GM19452 (cell line): Measurements from ENCODE around the gene SLC16A10.

Experiments
- ATAC-seq: cut with Tn5 transposase; IDR thresholded peaks from one replicate; pipeline ENCODE4 v1.9.1; 2021; ENCODE audit not compliant: unreplicated experiment

SLC16A10 gene

DNA sequence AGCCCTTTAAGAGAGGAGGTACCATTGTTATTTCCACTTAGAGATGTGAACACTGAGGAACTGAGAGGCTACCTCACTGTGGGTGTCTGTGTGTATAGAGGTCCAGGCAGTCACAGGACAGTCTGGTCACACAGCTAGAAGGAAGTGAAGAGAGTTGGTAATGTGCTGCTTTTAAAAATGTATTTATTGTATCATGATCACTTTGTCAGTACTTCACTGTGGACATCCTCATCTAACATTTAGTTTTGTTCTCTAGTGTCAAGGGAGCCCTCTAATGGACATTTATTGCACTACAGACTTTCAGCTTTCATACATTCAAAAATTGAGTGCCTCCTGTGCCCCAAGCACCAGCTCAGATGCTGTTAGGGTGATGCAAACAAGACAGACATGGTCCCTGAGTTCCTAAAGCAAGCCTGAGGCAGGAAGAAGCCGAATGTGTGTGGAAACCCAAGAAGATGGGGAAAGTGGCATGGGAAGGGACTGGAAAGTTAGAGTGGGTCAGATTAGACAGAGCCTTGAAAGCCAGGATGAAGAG lies 123.0 kb downstream of the SLC16A10 start:
- no peak for ATAC-seq

DNA sequence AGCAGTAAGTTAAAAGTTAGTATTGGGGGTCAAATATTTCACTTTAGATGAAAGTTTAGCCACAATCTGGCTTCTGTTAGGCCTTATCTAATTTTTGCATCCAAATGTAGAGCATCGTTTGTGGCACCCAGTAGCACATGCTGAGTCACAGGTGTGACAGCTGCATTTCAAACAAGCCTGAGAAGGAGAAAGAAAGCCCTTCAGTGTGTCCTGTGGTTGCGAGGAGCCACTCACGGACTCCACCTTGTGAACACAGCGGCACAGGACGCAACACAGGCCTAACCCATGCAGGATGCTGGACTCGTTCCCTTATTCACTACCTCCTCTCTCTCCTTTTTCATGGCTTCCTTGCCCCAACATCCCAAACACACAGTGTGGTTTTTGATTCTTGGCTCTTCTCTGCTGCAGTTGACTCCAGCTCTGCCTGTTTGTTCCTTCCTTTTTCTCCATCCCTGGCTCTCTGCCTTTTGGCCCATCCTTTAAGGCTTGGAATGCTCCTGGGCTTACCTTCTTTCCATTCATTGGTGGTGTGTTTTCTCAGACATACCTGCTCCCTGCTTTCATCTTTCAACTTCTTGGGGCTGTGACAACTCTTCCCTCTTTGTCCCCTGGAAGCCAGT lies 124.2 kb downstream of the SLC16A10 start:
- no peak for ATAC-seq

DNA sequence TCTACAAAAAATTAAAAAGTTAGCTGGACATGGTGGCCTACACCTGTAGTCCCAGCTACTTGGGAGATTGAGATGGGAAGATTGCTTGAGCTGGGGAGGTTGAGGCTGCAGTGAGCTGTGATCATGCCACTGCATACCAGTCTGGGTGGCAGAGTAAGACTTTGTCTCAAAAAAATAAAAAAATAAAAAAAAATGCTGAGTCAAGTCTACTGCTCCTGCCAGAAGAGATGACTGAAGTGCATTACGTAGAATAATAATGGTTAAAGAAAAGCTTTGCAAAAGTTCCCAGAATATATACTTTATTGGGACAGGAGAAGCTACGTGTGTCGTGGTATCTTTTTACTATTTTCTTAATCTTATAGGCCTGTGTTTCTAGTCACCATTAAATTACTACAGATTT lies 125.3 kb downstream of the SLC16A10 start:
- ATAC-seq: no peak

DNA sequence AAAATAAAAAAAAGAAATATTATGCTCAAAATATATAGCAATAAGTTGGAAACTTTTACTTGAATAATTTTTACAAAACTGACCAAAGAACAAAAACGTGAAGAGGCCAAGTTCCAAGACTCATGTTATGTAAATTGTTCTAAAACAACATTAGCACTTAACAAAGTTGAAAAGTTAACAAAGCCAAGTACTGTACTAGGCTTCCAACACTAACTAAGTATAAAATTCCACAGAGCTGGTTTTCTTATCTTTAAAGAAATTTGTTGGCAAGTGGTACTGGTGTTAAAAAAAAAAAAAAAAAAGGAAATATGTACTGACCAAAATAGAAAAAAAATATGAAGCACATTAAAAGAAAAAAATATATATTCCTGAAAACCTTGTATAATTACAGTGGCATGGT lies 127.8 kb downstream of the SLC16A10 start:
- no peak for ATAC-seq

DNA sequence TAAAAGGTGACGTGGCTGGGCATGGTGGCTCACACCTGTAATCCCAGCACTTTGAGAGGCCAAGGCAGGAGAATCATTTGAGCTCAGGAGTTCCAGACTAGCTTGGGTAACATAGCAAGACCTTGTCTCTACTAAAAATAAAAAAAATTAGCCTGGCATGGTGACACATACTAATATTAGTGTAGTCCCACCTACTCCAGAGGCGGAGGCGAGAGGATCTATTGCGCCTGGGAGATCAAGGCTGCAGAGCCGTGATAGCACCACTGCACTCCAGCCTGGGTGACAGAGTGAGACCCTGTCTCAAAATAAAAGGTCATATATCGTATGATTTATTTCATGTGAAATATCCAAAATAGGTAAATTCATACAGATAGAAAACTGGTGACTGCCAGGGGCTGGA lies 132.5 kb downstream of the SLC16A10 start:
- ATAC-seq: no peak

DNA sequence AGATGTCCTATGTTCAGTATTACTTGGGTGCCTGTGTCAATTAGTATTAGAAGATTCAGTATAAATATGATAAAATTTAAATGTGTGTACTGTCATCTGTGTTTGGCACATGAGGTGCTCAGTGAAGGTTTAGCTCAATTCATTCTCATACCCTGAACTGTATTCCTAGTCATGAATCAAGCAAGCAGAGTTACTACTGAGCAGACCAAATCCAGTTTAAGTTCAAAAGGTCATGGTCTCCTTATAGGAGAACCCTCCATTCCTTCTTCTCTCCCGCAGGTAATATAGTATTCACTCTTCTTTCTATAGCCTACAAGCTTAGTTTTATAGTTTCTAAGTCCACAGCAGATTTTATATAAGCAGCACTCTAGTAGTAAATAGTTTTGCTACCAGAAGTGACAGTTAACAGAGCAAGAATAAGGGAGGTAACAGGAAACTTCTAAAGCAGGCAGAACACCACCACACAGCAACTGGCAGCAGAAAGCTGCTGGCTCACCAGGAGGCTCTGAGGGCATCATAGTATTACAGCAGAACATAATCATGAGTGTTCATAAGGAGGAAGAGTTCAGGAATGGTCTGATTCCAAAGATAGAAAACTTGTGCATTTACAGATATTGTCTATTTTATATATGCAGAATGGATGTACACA lies 133.2 kb downstream of the SLC16A10 start:
- ATAC-seq: no peak

DNA sequence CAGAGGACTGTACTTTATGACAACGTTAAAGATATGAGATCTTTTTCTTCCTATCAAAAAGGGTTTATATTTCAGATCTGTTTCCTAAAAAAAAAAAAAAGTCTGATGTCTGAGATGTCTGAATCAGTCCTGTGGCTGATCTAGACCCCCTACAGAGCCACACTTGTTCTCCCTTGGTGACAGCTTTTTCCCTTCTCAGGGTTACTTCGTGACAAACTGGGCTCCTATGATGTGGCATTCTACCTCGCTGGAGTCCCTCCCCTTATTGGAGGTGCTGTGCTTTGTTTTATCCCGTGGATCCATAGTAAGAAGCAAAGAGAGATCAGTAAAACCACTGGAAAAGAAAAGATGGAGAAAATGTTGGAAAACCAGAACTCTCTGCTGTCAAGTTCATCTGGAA lies 134.5 kb downstream of the SLC16A10 start:
- no peak for ATAC-seq

DNA sequence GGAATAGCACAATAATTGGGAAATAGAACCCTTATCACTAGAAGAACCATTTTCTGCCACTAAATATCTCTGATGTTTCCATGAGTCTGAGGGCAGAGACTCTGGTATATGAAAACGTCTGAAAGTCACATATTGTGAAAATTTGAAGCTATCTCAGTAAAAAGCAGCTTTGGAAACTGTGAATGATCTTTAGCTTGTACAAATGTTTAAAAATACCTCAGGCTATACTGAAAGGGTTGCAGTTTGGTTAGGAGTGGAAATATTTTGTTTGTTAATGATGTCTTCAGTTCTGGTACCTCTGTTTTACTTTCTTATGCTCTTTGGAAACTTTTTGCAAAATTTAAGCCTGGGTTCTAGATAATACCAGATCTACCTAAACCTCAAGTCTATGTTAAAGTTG lies 135.0 kb downstream of the SLC16A10 start:
- ATAC-seq: no peak

DNA sequence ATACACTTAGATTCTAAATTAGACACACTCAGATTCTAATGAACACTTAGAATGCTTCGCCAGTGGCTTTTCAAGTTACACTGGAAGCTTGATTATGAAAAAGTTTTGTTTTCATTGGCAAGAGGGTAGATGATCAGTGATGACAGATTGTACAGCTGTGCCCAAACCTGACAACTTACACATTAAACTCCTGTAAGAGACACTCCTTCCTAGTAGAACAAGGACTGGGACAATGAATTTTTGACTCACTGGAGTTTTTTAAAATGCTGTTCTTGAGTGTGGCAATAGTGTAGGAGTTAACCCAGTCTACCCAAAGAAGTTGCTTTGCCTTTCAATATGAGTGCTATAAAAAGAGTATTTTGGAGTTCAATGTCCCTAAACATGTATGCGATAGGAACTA lies 140.8 kb downstream of the SLC16A10 start:
- no peak for ATAC-seq

DNA sequence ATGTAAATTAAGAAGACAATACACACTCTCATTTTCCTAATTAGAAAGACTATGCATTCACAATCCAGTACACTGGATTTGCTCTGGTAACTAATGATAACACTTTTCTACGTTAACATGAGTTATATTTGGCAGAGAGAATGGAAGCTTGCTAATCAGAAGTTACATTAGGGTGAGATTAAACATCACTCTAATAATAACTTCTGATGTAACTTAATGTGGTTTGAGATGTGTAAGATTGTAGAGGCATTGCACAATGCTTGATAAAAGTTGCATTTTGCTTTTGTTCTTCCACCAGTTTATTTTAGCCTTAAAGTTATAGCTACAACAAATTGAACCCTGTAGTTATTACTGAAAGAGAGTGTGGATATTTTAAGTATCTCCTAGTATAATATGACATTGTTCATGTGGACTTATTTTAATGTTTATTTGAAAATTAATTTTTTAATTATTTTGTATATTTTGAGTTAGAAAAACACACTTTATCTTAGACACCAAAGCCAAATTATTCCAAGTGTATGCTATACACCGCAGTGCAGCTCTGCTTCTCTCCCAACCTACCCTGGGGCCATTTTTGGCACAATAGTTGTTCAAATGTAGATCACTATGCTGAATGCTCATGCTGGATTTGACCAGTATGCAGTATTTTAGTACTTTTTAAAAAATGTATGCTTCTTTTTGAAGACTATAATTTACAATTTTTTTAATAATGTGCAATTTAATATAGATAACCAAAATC lies 143.2 kb downstream of the SLC16A10 start:
- ATAC-seq: no peak

DNA sequence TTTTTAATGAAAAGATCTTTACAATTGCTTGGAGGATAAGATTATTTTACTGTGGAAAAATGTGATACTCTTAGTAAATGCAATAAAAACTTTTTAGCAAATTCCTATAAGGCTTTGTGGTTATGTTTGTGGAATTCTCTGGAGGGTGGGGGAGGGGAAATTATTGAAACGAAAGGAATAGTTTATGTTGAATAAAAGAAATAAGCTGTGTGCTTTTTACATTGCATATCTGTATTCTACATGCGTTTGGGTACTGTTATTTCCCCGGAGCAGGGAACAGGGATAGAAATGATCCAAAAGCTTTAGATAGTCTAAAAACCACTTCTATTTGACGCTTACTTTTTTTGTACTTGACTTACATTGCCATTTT lies 143.8 kb downstream of the SLC16A10 start:
- ATAC-seq: no peak

DNA sequence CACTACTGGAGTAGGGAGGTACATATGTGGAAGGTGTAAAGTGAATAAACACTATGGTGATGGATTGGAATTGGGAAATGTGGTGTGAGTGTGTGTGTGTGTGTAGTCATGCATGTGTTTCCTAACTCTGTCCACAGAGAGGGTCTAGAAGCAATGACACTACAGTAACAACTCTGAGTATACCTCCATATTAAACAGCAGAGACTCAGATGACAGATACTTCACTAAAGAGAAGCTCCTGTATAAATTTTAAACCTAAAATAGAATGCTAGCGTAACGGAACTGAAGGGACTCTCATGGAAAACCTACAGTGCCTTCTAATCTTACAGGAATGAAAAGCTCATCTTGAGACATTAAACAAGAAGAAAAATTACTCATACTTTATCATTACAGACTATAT lies 150.5 kb downstream of the SLC16A10 start:
- ATAC-seq: no peak

DNA sequence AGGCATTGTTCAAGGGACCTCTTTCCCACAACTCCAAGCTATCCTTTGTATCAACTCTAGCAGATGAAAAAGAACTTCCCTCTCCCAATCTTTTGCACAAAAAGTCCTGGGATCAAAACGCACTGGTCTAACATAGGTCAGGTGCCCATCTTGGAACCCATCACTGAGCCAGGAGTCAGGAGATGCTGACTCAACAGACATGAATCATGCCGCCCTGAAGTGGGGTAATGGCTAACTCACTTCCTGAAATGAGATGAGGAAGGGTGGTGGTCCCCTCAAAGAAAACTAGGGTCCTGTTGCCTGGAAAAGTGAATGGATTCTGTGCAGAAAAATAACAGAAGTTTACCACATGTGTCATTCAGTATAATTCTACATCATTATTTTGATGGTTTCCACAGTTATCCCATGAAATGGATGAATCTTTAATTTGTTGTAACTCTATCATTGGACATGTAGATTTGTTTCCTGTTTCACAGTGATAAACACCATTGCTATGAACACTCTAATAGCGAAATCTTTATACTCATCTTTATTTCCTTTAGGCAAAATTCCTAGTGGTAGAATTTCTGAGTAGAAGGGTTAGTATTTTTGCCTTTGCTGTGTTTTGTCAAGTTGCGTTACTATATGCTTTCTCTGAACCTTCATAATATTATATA lies 151.3 kb downstream of the SLC16A10 start:
- ATAC-seq: no peak

DNA sequence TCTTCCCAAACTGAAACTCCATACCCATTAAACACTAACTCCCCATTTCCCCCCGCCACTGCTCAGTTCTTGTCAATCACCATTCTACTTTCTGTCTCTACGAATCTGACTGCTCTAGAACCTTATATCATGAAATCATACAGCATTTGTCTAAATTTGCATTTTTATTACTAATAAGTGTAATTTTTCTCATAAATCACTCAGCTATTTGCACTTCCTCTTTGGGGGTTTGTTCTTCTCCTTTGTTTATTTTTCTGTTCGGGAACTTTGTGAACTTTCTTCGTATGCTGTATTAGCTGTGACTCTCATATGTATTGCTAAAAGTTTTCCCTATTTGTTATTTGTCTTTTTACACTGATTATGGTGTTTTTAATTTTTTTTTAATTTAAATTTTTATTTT lies 152.2 kb downstream of the SLC16A10 start:
- ATAC-seq: no peak

DNA sequence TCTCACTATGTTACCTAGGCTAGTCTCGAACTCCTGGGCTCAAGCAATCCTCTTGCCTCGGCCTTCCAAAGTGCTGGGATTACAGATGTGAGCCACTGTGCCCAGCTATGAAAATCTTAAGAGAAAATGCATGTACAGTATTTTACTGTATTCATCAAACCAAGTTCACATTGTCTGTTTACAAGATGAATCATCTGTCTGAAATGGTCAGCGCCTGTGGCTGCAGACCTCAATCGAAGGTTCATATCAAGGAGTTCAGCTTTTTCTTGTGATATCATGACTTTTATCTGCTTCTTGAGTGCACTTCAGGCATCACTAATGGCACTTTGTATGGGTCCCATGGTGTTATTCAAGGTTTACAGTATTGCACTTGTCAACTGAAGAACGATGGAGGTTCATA lies 155.1 kb downstream of the SLC16A10 start:
- ATAC-seq: no peak

DNA sequence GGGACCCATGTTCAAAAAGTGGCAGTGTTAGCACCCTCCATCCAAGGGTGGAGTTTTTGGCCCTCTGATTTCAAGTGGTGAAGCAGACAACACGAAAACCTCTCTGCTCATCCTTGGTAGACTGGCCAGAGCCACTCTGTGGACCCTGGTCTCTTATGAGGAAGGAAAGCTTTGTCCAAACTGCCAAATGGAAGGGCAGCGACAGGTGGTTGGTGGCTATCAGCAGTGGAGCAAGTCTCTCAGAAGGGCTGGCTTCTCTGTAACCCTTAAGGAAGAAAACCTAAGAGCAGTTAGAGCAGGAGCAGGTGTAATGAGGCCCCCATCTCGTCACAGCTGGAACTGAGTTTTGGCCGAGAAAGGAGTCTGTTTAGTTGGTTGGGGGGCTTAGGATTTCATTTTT lies 155.8 kb downstream of the SLC16A10 start:
- no peak for ATAC-seq

DNA sequence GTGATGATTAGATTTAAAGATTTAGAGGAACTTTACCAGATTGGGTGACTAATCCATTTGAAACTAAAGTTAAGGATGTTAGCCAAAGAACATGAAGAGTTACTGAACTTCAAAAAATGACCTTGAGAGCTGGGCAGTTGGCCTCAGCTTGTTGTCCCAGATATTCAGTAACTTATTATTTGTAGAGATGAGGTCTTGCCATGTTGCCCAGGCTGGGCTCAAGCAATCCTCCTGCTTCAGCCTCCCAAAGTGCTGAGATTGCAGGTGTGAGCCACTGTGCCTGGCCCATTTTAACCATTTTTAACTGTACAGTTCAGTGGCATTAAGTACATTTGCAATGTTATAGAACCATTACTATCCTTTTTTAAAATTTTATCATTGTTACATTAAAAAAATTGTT lies 161.5 kb downstream of the SLC16A10 start:
- no peak for ATAC-seq

DNA sequence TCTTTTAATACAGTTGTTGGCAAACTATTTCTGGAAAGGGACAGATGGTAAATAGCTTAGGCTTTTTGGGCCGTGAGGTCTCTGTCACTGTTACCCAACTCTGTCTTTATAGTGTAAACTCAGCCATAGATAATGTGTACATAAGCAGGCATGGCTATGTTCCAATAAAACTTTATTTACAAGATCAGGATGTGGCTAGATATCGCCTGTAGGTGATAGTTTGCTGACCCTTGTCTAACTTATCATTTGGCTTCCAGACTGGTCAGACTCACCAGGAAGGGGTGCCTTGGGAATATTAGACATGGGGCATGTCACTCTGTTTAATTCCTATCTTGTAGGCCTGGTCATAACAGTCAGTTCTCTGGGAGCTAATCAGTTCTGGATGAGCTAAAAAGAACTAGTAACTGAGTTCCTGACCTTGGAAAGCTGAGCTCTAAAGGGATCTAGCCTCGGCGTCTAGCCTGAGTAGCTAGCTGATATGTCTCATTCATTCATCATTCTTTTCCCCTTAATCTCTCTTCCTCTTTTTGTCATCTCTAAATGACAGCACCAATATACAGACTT lies 163.6 kb downstream of the SLC16A10 start:
- ATAC-seq: no peak

DNA sequence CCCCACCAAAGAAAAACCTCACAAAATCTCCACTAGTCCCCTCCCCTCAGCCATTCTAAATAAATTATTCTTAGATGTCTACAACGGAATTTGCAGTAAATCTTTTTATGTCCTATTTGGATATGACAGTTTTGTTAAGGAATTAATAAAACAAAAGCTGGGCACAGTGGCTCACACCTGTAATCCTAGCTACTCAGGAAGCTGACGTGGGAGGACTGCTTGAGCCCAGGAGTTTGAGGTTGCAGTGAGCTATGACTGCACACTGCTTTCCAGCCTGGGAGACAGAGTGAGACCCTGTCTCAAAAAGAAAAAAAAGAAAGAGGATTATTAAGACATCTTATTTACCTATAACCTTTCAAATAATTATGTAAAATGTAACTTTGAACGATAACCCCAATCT lies 165.4 kb downstream of the SLC16A10 start:
- no peak for ATAC-seq

DNA sequence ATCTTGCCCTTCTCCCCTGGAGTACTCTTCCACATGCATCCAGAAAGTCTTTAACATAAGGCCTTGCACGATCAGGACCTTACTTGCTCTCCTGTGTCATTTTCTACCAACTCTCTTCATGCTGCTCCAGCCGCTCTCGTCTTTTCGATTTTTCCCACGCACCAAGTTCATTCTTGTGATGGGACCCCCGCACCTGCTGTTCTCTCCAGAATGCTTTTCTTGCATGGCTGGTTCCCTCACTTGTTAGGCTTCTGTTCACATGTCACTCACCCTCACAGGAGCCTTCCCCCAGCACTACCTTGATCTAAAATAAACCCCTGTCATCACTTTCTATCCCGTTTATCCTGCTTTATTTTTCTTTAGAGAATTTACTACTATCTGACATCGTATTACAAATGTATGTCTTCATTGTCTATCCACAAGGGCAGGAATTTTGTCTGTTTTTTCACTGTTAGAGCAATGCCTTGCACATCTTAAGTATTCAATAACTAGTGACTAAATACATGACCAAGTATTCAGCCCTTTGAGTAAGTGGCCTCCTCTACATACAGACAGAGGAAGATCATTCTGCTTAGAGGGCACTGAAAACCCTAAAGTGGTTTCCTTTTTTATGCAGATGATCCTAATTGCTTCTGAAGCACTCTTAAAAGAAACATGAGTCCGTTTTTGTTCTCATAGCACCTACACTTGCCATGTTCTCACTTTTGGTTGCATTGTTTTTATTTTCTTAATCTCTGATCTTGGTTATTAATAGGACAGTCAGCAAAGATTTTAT lies 166.9 kb downstream of the SLC16A10 start:
- ATAC-seq: no peak

DNA sequence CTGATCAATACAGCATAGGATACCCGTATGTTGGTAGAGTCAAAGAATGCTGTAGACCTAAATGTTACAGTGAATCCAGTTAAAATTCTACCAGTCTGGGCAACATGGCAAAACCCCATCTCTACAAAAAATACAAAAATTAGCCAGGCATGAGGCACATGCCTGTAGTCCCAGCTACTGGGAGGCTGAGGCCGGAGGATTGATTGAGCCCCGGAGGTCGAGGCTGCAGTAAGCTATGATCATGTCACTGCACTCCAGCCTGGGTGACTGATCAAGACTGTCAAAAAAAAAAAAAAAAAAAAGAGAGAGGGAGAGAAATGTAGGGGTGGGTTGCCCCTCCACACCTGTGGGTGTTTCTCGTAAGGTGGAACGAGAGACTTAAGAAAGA lies 167.5 kb downstream of the SLC16A10 start:
- ATAC-seq: no peak
